NCI-H510A treated with DMSO at 0.1 percent for 48 hours (cell line): ENCODE data around the gene PER3.

Experiments used
- DNase-seq: peaks from one replicate; lab custom pipeline; 2025; lab: John Stamatoyannopoulos, UW

The PER3 gene

GRCh38 chr1:7783826-7784491 lies at the start of gene PER3:
TSS of gene PER3 (plus strand) at chr1:7784291. CDS start at chr1:7784878, 587 bp downstream.
- peak; percentile 100 for DNase-seq

- DNase-seq = no peak
Measured at GRCh38 chr1:7738044-7738443, 46.0 kb upstream of the PER3 start.

DNA sequence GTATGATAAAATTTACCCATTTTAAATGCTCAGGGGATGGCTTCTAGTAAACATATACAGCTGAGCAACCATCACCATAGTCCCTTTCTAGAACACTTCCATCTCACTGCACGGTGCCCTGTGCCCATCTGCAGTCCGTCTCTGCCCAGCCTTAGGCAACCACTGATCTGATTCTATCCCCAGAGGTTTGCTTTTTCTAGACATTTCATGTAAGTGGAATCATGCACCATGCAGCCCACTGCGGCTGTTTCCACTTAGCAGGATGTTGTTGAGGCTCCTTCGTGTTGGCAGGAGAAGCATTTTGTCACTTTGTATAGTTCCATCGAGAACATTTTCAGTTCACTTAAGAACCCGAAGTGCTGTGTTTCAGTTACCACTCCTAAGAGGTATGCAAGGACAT lies 40.7 kb upstream of the PER3 start:
- no peak for DNase-seq

- DNase-seq = no peak
Measured at GRCh38 chr1:7744882-7745281, 39.2 kb upstream of the PER3 start.

DNA sequence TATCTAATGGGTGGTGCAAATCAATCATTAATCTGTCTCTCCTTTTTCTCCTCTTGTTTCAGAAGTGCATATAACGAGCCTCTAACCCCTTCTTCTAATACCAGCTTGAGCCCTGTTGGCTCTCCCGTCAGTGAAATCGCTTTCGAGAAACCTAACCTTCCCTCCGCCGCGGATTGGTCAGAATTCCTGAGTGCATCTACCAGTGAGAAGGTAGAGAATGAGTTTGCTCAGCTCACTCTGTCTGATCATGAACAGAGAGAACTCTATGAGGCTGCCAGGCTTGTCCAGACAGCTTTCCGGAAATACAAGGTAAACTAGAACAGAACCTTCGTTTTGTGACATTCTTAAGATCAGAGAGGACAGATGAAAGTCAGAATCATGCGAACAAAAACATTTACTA lies 38.3 kb upstream of the PER3 start:
- DNase-seq = no peak

- DNase-seq = no peak
Measured at GRCh38 chr1:7747605-7748004, 36.5 kb upstream of the PER3 start.

DNA sequence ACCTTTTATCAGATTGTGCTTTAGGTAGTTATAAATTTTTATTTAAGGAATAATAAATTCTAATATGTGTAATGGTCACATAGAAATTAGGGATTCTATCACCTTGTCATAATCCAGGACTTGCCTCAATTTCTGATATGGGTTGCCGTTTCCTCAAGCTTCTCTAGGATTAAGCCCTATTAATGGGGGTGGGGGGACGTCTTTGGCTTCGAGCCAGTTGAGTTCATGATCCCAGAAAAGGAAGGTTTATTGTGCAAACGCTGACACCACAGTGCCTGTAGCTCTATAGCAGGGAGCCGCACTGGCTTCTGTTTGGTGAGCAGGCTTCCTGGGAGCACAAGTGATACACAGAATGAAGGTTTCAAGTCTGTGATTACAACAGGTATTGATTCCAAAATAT lies 35.0 kb upstream of the PER3 start:
- no peak for DNase-seq

DNA sequence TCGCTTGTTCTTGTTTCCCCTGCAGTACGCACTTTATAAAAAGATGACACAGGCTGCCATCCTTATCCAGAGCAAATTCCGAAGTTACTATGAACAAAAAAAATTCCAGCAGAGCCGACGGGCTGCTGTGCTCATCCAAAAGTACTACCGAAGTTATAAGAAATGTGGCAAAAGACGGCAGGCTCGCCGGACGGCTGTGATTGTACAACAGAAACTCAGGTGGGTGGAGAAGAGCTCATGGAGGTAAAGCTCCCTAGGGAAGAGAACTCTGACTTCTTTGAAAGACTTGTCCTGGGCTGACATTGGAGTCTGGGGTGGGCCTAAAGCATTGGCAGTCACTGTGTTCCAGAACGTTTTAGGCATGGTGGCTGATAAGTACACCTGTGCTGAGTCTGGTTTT lies 32.9 kb upstream of the PER3 start:
- DNase-seq = no peak

DNA sequence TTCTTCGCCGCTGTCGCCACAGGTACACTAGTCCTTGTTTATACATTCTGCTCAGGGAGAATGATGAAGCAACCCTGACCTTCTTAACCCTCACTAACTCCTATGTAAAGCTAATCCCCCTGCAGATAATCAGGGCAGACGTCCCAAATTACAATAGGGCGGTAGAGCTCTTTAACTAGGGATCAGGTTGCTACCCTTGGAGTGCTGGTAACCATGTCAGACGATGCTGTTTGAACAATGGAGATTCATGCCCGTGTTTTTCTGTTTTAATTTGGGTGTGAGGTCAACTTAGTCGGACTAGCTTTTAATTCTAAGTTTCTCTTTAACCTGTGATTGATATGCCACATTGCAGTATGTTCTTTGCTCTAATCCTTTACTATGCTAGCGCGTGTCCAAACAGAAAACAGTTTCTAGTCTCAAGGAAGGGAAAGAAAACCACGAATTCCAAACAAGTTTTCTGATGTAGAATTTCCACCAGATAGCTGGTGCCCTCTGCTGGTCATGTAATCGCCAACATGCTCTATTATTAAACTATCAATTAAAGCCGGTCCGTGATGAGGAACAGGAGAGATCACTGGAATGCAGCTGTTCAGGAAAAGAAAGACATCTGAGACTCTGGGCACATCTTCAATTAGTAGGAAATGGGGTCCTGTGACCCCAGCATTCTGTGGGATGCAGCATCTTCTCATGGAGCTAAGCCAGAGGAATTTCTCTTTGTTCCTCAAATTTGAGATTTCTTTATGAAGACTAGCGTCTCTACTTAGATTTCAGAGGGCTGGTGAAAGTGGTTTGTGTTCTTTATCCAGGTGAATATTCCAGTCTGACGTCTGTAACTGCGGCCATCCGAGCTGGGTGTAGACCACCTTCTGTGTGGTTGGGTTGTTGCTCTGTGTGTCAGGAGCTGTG lies 31.3 kb upstream of the PER3 start:
- peak; percentile 99 for DNase-seq

GRCh38 chr1:7753641-7754040 lies 30.4 kb upstream of the PER3 start:
- DNase-seq = no peak

DNA sequence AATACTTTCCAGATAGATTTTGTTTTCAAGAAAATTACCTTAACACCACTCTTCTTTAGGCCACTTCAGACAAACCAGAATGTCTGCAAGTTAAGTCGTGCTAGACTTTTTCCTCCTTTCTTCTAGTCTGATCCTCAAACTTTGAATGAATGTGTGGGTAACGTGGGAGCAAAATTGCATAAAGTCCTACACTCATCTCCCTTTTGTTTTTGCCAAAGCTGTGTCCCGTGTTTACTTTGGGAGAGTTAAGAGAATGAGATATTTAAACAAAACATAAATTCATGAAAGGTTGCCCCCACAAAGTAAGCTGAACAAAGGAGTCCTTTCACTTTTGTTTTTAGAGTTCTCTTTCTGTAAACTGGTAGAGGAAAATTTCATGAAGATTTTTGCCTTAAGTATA lies 29.9 kb upstream of the PER3 start:
- no peak for DNase-seq

DNA sequence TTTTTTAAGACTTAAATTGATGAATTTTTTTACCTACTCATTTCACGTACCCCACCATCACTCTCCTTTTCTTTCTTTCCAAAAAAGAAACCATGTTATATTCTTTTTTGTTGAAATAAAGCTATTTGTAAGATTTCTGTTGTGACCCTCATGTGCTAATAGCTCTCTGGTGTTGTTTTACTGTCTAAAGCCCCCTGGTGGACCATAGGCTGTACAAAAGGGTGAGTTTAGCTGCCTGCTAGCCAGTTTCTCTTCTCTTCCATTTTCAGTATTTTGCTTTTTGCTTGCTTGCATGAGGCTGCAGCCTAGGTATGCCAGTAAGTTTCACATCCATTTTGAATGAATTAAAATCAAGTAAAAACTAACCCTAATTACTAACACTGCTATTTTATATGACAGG lies 28.6 kb upstream of the PER3 start:
- no peak for DNase-seq

GRCh38 chr1:7760245-7760644 lies 23.8 kb upstream of the PER3 start:
- no peak for DNase-seq

- no peak for DNase-seq
Measured at GRCh38 chr1:7761103-7761502, 23.0 kb upstream of the PER3 start.

GRCh38 chr1:7767176-7767575 lies 16.9 kb upstream of the PER3 start:
- no peak for DNase-seq

DNA sequence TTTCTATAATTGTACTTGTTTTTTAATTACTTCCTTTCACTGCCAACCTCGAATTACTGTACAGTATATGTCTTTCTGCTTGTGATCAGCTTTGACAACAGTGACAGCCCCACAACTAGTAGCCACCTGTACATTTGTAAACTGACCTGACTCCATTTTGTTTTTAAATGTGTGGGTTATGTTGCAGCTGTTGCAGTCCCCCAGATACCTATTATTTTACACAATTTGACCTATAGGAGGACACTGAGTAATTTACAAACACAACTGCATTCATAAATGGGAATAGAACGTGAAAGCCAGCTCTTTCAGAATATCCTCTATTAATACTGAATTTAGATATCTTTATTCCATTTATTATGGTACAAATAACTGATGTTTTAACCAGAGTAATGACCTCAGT lies 15.5 kb upstream of the PER3 start:
- no peak for DNase-seq

DNA sequence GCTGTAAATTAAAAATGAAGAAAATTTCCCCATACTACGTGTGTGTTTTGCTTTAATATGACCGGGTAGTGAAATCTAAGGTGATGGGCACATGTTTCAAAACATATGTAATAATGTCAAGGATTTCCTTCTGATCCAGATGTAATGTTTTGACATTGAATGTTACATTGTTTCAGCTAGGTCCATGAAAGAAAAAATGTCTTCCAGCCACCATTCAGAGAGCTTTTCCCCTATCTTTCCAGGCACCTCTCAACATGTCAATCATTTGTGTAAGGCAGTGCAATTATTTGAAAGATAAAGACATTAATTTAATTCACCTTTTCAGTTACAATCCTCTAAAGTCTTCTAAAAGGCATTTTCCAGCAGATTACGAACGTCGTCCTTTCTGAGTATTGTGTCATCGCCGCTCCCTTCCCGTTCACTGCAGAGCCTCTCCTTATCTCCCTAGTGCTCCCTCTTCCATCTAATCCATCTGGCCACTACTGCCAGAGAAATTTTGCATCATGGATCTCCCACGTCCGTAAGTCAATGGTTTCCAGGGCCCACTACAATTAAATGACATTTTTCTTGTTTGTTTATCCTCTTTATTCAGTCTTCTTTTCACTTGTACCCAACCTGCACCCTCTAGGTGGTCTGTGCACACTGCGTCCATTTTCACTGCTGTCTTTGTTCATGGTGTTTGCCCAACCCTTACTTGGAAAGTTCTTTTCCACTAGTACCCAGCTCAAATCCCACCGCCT lies 14.2 kb upstream of the PER3 start:
- DNase-seq = no peak

DNA sequence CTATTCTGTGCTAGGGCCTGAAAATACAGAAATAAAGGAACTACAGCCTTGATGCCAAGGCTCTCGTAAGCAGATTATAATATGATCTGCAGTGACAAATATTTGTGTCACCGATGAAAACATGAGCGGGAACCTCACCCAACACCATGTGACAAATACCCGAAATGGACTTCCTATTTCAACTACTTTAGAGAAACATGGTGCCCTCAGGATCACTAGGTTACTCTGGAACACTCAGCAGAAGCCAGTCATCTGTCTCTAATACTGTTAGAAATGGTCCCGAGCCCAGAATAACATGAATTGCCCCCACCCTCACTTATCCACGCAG lies 13.5 kb upstream of the PER3 start:
- peak; percentile 81 for DNase-seq

DNA sequence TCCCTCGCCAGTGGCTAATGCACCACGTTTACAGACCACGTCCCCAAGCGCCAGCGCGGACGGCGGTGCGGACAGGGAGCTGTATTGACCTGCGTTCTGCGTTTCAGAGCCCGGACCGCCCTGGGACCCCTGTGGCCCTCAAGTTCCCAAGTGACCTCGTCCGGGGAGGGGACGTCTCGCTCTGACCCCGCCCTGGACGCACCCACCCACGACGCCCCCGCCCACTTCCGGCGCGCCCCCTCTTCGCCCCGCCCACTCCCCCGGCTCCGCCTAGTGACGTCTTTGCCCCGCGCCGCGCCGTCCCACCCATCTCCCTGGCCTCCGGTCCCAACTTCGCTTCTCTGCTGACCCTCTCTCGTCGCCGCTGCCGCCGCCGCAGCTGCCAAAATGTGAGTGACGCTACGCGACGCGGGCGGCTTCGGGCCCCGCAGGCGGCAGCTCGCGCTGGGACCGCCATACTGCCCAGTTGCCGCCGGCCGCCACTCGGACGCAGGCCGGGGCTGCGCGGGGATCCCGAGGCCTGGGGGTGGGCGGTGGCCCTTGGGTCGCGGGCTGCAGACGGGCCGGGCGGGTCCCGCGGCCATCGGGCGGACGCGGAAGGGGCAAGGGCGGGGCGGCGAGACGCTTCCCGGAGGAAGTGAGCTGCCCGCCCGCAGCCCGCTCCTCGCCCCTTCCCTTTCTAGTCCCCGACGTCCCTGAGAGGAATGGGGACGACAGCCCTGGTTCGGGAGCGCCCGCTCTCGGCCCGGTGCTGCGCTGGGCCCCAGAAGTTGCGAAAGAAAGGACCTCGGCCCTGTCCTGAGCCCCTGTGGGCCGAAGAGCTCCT lies 12.9 kb upstream of the PER3 start, which contains the start of gene VAMP3:
TSS of gene VAMP3 (plus strand) at position 300 of the 826 bp plus-strand sequence. CDS start at position 388, 88 bp downstream.
- peak; percentile 95 for DNase-seq

DNA sequence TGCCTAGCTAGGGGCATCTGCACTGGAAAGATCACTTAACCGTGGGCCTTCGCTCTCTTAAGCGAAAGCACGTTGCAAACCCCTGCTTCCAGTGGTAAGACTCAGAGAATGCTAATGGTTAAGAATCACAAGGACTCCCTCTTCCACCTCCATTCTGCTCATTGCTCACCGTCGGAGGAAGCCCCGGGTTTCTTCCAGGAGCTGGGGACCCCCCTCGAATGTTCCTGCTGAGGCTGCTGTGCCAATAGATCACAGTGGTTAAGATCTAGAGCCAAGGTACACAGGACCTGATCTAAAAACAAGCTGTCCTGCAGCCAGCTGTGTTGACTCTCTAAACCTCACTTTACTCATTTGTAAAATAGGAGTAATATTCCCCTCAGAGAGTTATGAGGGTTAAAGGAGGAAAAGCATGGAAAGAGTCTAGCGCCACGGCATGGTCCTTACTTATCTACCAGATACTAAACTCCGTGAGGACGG lies 12.2 kb upstream of the PER3 start:
- DNase-seq = no peak

GRCh38 chr1:7777591-7777990 lies 6.5 kb upstream of the PER3 start:
- no peak for DNase-seq

DNA sequence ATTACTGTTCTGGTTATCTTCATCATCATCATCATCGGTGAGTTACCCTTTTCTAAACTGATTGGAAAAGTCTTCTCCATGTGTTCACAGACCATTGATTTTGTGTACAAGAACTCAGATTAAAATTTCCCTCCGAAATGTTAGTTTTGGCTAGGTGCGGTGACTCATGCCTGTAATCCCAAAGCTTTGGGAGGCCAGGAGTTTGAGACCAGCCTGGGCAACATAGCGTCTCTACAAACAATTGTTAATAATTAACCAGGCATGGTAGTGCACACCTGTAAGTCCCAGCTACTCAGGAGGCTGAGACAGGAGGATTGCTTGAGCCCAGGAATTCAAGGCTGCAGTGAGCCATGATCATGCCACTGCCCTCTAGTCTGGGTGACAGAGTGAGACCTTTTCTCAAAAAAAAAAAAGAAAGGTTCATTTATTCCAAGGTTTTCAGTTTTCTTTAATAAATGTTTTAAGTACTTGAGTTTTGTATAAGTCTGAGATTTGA lies 5.9 kb upstream of the PER3 start:
- DNase-seq = no peak
